GM19099 (cell line): ENCODE measurements around the gene MRO.

ENCODE experiments used
- POLR2A ChIP-seq: IDR thresholded peaks from 3 replicates; pipeline ENCODE4 v1.6.1; 2011; ENCODE audit warnings: low read depth; ENCODE audit not compliant: insufficient read length; ENCODE audit errors: extremely low read depth

The MRO gene

GRCh38 chr18:50842846-50843245 lies 23.0 kb upstream of the MRO start:
- TF ChIP-seq POLR2A, result no peak

DNA sequence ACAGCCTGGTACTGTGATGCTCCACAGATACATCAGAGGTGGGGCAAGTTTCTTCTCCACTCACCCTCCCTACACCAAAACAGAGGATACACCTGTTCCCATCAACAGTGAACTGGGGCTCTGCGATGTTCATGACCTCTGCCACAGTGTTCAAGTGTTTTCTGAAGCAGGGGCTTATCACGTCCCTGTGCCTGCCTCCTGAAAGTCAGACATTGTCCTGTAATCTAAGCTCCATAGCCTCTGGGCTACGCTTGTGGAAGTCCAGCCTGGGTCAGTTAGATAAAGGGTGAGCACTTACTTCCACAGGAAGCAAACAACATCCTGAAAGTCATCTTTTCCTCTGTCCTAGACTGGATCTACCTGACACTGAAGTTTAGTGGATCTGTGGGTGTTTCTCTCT lies 20.2 kb upstream of the MRO start:
- TF ChIP-seq POLR2A, result no peak

- no peak for TF ChIP-seq POLR2A
These were observed 19.5 kb upstream of the MRO start for GRCh38 chr18:50839341-50839740.

DNA sequence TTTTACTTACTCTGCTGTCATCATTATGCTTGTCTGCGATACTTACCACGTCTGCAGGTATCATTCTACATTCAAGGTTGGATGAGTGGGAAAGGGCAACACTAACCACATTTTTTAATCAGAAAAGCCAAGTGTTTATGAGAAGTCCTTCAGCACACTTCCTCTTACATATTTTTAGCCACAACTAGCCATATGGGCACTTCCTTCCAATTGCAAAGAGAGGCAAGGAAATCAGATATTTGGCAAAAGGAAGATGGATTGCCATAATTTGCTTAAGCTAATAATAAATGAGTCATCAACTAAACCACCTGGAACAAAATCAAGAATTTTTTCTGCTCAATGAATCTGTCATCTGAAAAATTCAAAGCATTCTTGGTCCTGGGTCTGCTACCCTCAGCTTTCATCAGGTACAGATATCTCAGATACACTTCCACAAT lies 16.7 kb upstream of the MRO start:
- no peak for TF ChIP-seq POLR2A

- TF ChIP-seq POLR2A, result no peak
These were observed 12.9 kb upstream of the MRO start for GRCh38 chr18:50832754-50833153.

DNA sequence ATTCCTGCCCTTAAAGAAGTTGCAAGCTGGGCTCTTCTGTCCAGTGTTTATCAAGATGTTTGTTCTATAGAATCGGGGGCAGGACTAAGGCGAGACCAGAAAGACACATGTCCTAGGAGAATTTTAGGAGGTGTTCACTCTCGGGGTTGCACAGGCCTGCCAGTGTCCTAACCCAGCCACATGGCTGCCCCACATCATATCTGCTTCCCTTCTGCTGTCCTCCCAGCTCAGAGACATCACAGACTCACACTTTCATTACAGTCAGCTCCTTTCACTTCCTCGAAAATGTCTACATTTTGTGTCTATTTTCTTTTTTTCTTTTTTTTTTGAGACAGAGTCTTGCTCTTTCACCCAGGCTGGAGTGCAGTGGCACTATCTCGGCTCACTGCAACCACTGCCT lies 10.7 kb upstream of the MRO start:
- TF ChIP-seq POLR2A, result no peak

GRCh38 chr18:50829644-50830043 lies 9.8 kb upstream of the MRO start:
- no peak for TF ChIP-seq POLR2A

DNA sequence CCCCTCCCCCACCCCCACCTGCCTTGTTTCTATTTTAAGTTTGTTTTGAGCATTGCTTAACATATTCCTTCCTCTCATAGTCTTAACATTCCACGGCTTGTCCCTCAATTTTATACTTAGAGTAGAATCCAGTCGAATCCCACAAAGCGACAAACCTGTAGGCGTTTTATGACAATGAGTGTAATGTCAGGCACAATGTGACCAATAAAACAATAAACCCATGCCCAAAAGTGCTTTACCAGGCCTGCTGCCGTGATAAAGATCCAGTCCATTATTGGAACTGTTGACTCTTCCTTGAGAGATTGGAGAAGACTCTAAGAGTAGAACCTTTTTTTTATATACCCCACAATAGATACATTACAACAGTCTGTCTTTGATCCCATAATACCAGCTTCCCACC lies 6.2 kb upstream of the MRO start:
- TF ChIP-seq POLR2A, result no peak

DNA sequence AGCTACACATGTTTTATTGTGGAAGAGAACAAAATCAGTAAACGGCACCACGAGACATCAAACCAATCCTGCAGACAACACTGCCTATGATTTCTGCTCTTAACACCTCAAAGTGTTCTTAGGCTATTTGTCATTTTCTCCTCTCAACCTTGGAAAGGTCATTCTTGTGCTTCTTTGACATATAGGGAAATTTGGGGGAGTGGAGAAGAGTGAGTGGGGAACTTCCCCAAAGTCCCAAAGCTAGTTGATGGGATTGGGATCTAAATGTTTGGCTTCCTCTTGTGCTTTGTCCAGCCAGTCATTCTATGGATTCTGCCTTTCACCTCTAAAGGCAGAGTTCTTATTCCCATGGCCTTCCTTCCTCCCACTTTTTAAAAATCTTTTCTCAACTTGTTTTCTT lies 5.8 kb upstream of the MRO start:
- no peak for TF ChIP-seq POLR2A

- no peak for TF ChIP-seq POLR2A
These were observed 2.9 kb upstream of the MRO start for GRCh38 chr18:50822756-50823155.

DNA sequence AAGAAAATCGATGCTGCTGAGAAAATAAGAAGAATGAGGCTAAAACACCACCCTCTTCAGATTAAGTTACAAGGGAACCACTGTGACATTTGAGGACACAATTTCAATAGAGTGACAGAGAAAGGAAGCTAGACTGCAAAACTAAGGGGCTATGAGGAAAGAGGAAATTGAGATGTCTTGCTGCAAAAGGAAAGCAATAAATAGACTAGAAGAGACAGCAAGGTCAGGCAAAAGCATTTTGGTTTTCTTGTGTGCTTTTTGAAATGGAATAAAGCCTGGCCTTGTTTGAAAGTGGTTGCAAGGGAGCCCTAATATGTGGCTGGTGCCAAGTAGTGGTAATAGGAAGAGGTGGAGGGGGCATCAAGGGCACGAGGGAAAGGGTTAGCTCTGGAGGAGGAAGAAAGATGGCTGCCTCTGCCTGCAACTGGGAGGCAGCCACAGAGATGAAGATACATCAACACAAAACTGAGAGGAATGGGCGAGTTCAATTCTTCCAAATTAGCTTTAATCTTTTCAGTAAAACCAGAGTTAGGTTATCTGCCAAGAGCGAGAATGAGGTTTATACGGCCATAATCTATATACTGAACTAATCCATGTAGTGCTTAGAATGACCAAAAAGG lies 1.2 kb upstream of the MRO start:
- no peak for TF ChIP-seq POLR2A

GRCh38 chr18:50819027-50819727 lies 639 bp downstream of the MRO start:
- no peak for TF ChIP-seq POLR2A

GRCh38 chr18:50816419-50817166 lies 3.2 kb downstream of the MRO start:
- TF ChIP-seq POLR2A, result no peak

GRCh38 chr18:50814395-50814794 lies 5.4 kb downstream of the MRO start:
- no peak for TF ChIP-seq POLR2A

- no peak for TF ChIP-seq POLR2A
These were observed 6.5 kb downstream of the MRO start for GRCh38 chr18:50813353-50813752.

DNA sequence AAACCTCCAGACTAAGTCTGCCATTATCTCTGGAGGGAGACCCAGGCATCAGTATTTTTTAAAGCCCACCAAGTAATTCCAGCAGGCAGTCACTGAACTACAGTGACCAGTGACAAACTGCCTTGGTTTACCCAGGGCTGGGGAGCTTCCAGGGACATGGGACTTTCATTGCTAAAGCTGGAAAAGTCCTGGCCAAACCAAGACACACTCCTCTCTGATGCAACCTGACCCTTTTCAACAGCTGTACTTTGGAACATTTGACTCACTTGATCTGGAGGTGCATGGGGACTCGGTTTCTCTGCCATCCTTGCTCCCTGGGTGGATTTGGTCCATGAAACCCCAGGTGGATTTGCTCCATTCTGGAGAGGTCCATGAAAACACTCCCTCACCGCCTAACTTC lies 7.0 kb downstream of the MRO start:
- no peak for TF ChIP-seq POLR2A
